Progenitor cell of endocrine pancreas (in vitro differentiated cells): ENCODE data around the gene NUP133. TPM values are rescaled to one million over a fixed set of nuclear protein-coding genes. Genes with fewer than 3 reads are reported as not detected.

Experiments
- DNase-seq: peaks from one replicate; pipeline ENCODE4 v3.0.0; 2021; ENCODE audit warnings: low spot score; ENCODE audit not compliant: unreplicated experiment
- H3K27ac Mint-ChIP-seq: 2 replicates; pipeline ENCODE4 v1.8.0; 2021; ENCODE audit warnings: mild to moderate bottlenecking, moderate library complexity, mixed read lengths
- H3K27me3 Mint-ChIP-seq: 2 replicates; pipeline ENCODE4 v1.8.0; 2021; ENCODE audit warnings: mixed read lengths
- H3K36me3 Mint-ChIP-seq: 2 replicates; pipeline ENCODE4 v1.8.0; 2022; ENCODE audit warnings: mixed read lengths; ENCODE audit not compliant: insufficient read depth
- H3K4me1 Mint-ChIP-seq: 2 replicates; pipeline ENCODE4 v1.8.0; 2021; ENCODE audit warnings: low read depth, mixed read lengths
- H3K4me3 Mint-ChIP-seq: 2 replicates; pipeline ENCODE4 v1.8.0; 2021; ENCODE audit warnings: low read depth, mild to moderate bottlenecking, moderate library complexity, mixed read lengths
- H3K9me3 Mint-ChIP-seq: 2 replicates; pipeline ENCODE4 v1.8.0; 2021; ENCODE audit warnings: low read depth, mixed read lengths
- total RNA-seq: library from RNA; stranded (reverse); gene quantifications from 2 replicates; pipeline ENCODE4 v1.2.1, GENCODE V29; 2021
- TF ChIP-seq, protein P1 (sequence below): fragments of 200-600 bp; sonication (generic); IDR thresholded peaks from one replicate; pipeline ENCODE4 v1.5.0; 2021; ENCODE audit warnings: antibody characterized with exemption, mild to moderate bottlenecking; ENCODE audit not compliant: unreplicated experiment

The NUP133 gene
- total RNA-seq, 1 donor from 2014 or later, result 53.5 TPM

DNA sequence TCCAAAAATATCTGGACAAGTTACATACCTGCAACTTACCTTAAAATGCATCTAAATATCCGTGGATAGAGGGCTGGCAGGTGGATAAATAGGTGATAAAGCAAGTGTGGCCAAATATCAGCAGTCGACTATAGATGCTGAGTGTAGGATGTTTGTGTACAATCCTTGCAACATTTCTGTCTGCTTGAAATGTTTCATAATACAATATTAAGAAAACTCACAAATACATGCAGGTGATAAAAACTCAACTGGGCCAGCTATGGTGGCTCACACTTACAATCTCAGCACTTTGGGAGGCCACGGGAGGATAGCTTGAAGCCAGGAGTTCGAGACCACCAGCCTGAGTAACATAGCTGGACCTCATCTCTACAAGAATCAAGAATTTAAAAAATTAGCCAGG is 115.2 kb downstream of the NUP133 start:
- peaks cover 5% of the 10 kb centered on the region for H3K27me3 Mint-ChIP-seq
- TF ChIP-seq, protein P1, sequence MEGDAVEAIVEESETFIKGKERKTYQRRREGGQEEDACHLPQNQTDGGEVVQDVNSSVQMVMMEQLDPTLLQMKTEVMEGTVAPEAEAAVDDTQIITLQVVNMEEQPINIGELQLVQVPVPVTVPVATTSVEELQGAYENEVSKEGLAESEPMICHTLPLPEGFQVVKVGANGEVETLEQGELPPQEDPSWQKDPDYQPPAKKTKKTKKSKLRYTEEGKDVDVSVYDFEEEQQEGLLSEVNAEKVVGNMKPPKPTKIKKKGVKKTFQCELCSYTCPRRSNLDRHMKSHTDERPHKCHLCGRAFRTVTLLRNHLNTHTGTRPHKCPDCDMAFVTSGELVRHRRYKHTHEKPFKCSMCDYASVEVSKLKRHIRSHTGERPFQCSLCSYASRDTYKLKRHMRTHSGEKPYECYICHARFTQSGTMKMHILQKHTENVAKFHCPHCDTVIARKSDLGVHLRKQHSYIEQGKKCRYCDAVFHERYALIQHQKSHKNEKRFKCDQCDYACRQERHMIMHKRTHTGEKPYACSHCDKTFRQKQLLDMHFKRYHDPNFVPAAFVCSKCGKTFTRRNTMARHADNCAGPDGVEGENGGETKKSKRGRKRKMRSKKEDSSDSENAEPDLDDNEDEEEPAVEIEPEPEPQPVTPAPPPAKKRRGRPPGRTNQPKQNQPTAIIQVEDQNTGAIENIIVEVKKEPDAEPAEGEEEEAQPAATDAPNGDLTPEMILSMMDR, result no peak
- no peak overlapping the region for H3K4me3 Mint-ChIP-seq
- H3K27ac Mint-ChIP-seq, result no peak overlapping the region
- no peaks in the 10 kb centered on the region for H3K4me1 Mint-ChIP-seq
- H3K36me3 Mint-ChIP-seq, result no peaks in the 10 kb centered on the region
- no peaks in the 10 kb centered on the region for H3K9me3 Mint-ChIP-seq
- no peak for DNase-seq

Other genes starting within 250 kb of the NUP133 start
- 127 and 130 TPM in 2 replicates for gene RAB4A, start 237.2 kb downstream of the NUP133 start, total RNA-seq
- gene CCSAP, start 165.3 kb downstream of the NUP133 start, total RNA-seq, result 10.5 and 10.9 TPM in 2 replicates
- gene ACTA1, start 74.2 kb downstream of the NUP133 start, total RNA-seq, result 1.8 and 2.5 TPM in 2 replicates
- gene ABCB10, start 50.4 kb upstream of the NUP133 start, total RNA-seq, result 21.4 and 27.9 TPM in 2 replicates
- gene TAF5L, start 117.8 kb upstream of the NUP133 start, total RNA-seq, result 21.0 and 21.4 TPM in 2 replicates
- 16.2 and 16.5 TPM in 2 replicates for gene URB2, start 117.9 kb upstream of the NUP133 start, total RNA-seq